HL-60/S4 treated with phorbol 12-myristate 13-acetate at 8.2 ng/mL for 4 days and 3 days (cell line): ENCODE measurements around the gene YOD1.

Experiments
- in situ Hi-C: fragments of 300-500 bp; cut with MboI; formaldehyde crosslinking; loops from 2 replicates; pipeline ENCODE4 v1.15.0; 2022; ENCODE audit warnings: low sequenced_read_pairs

The YOD1 gene

GRCh38 chr1:207051191-207051943 is at the start of gene YOD1:
TSS of gene YOD1 (minus strand) at chr1:207051208. CDS start at chr1:207051030, 178 bp downstream.
- in situ Hi-C loops: no loop called here

- in situ Hi-C loops: loop anchor here (25.0 kb wide), 2 partner anchors 314 to 389 kb away; partner anchors contain the start of gene CR1
These were observed 46.9 kb upstream of the YOD1 start for GRCh38 chr1:207097871-207098324.

- in situ Hi-C loops: loop anchor here (25.0 kb wide), 2 partner anchors 318 to 393 kb away; partner anchors contain the start of gene CR1
These were observed 42.9 kb upstream of the YOD1 start for GRCh38 chr1:207093944-207094343.

GRCh38 chr1:207091200-207091908 is 40.3 kb upstream of the YOD1 start:
- in situ Hi-C loops: loop anchor here (25.0 kb wide), 2 partner anchors 321 to 396 kb away; partner anchors contain the start of gene CR1

GRCh38 chr1:207089627-207090355 is 38.8 kb upstream of the YOD1 start:
- in situ Hi-C loops: loop anchor here (25.0 kb wide), 2 partner anchors 323 to 398 kb away; partner anchors contain the start of gene CR1

- in situ Hi-C loops: loop anchor here (25.0 kb wide), 2 partner anchors 323 to 398 kb away; partner anchors contain the start of gene CR1
These were observed 38.0 kb upstream of the YOD1 start, which contains the start of gene C4BPB for GRCh38 chr1:207088701-207089626. TSS of gene C4BPB (plus strand) at chr1:207088860. CDS start at chr1:207089532, 672 bp downstream.

- in situ Hi-C loops: loop anchor here (25.0 kb wide), 2 partner anchors 324 to 399 kb away; partner anchors contain the start of gene CR1
These were observed 37.2 kb upstream of the YOD1 start for GRCh38 chr1:207088161-207088560.

- in situ Hi-C loops: loop anchor here (25.0 kb wide), 2 partner anchors 326 to 401 kb away; partner anchors contain the start of gene CR1
These were observed 34.9 kb upstream of the YOD1 start for GRCh38 chr1:207085887-207086286.

- in situ Hi-C loops: loop anchor here (25.0 kb wide), 2 partner anchors 328 to 403 kb away; partner anchors contain the start of gene CR1
These were observed 33.7 kb upstream of the YOD1 start for GRCh38 chr1:207084701-207085180.

GRCh38 chr1:207084232-207084631 is 33.2 kb upstream of the YOD1 start:
- in situ Hi-C loops: loop anchor here (25.0 kb wide), 2 partner anchors 328 to 403 kb away; partner anchors contain the start of gene CR1

- in situ Hi-C loops: loop anchor here (25.0 kb wide), 2 partner anchors 330 to 405 kb away; partner anchors contain the start of gene CR1
These were observed 30.8 kb upstream of the YOD1 start for GRCh38 chr1:207081806-207082205.

GRCh38 chr1:207081088-207081487 is 30.1 kb upstream of the YOD1 start:
- in situ Hi-C loops: loop anchor here (25.0 kb wide), 2 partner anchors 331 to 406 kb away; partner anchors contain the start of gene CR1

- in situ Hi-C loops: loop anchor here (25.0 kb wide), 2 partner anchors 333 to 408 kb away; partner anchors contain the start of gene CR1
These were observed 28.8 kb upstream of the YOD1 start for GRCh38 chr1:207079706-207080241.

GRCh38 chr1:207078578-207079132 is 27.6 kb upstream of the YOD1 start:
- in situ Hi-C loops: loop anchor here (25.0 kb wide), 2 partner anchors 334 to 409 kb away; partner anchors contain the start of gene CR1

GRCh38 chr1:207077470-207078377 is 26.7 kb upstream of the YOD1 start:
- in situ Hi-C loops: loop anchor here (25.0 kb wide), 2 partner anchors 335 to 410 kb away; partner anchors contain the start of gene CR1

GRCh38 chr1:207077012-207077411 is 26.0 kb upstream of the YOD1 start:
- in situ Hi-C loops: loop anchor here (25.0 kb wide), 2 partner anchors 335 to 410 kb away; partner anchors contain the start of gene CR1
